Measurements from ENCODE around the gene POLR3A. TPM values are rescaled to one million over a fixed set of nuclear protein-coding genes. Genes with fewer than 3 reads are reported as not detected.

Gene POLR3A
- total RNA-seq, 2 donors from 2014 or later: 28.2 to 28.6 TPM

- Mint-ChIP-seq H3K4me1 (peaks cover 40% of the 10 kb centered on the region), H3K27me3 (ENCODE audit: insufficient read depth) (no peaks in the 10 kb centered on the region), H3K36me3 (ENCODE audit: low read depth) (peaks cover 78% of the 10 kb centered on the region), H3K9me3 (no peaks in the 10 kb centered on the region), H3K4me3 (no peak overlapping the region), H3K27ac (no peak overlapping the region)
- Histone ChIP-seq H3K27me3 (ENCODE audit: control insufficient read depth, insufficient read depth, low read length, poor library complexity, severe bottlenecking) (no peaks in the 10 kb centered on the region), H3K36me3 (ENCODE audit: control insufficient read depth, insufficient read depth, low read length) (peaks cover 80% of the 10 kb centered on the region), H3K4me1 (ENCODE audit: control insufficient read depth, insufficient read depth, low read length) (peaks cover 23% of the 10 kb centered on the region), H3K27ac (ENCODE audit: low read depth, low read length) (no peak overlapping the region), H3K9me3 (ENCODE audit: control insufficient read depth, low read length) (no peaks in the 10 kb centered on the region), H3K9ac (ENCODE audit: extremely low read depth, low read length, poor library complexity, severe bottlenecking) (no peak overlapping the region), H3K4me3 (ENCODE audit: low read length) (no peak overlapping the region)
- 88% methylated on average over 3 of the region's 3 CpGs for WGBS, 2 experiments (ENCODE audit: insufficient coverage in 1 of 2, insufficient read length in 1 of 2)
- DNase-seq: no peak
- no peak for TF ChIP-seq CTCF (conservative IDR thresholded peaks at IDR 0.05)
These were observed 10.4 kb upstream of the POLR3A start for GRCh38 chr10:78039743-78040142.

GRCh38 chr10:78038791-78039547, 9.7 kb upstream of the POLR3A start:
- H3K4me1 ChIP-seq (ENCODE audit: control insufficient read depth, insufficient read depth, low read length): peaks cover 23% of the 10 kb centered on the region
- no peaks in the 10 kb centered on the region for H3K9me3 ChIP-seq (ENCODE audit: control insufficient read depth, low read length)
- no peak for TF ChIP-seq CTCF (conservative IDR thresholded peaks at IDR 0.05)
- H3K4me1 Mint-ChIP-seq: peaks cover 41% of the 10 kb centered on the region
- peaks cover 78% of the 10 kb centered on the region for H3K36me3 Mint-ChIP-seq (ENCODE audit: low read depth)
- peak overlapping the region; percentile 13 for H3K4me3 Mint-ChIP-seq
- no peaks in the 10 kb centered on the region for H3K27me3 Mint-ChIP-seq (ENCODE audit: insufficient read depth)
- WGBS, 2 experiments (ENCODE audit: insufficient coverage in 1 of 2, insufficient read length in 1 of 2): 94 to 100% methylated on average over 1 to 5 of the region's 5 CpGs
- H3K9ac ChIP-seq (ENCODE audit: extremely low read depth, low read length, poor library complexity, severe bottlenecking): no peak overlapping the region
- H3K27ac Mint-ChIP-seq: peak overlapping the region; percentile 56
- H3K27me3 ChIP-seq (ENCODE audit: control insufficient read depth, insufficient read depth, low read length, poor library complexity, severe bottlenecking): no peaks in the 10 kb centered on the region
- H3K27ac ChIP-seq (ENCODE audit: low read depth, low read length): no peak overlapping the region
- no peak for DNase-seq
- peak overlapping the region; percentile 25 for H3K4me3 ChIP-seq (ENCODE audit: low read length)
- no peaks in the 10 kb centered on the region for H3K9me3 Mint-ChIP-seq
- H3K36me3 ChIP-seq (ENCODE audit: control insufficient read depth, insufficient read depth, low read length): peaks cover 80% of the 10 kb centered on the region

GRCh38 chr10:78038105-78038504, 8.8 kb upstream of the POLR3A start:
- H3K27me3 Mint-ChIP-seq (ENCODE audit: insufficient read depth): no peaks in the 10 kb centered on the region
- H3K36me3 ChIP-seq (ENCODE audit: control insufficient read depth, insufficient read depth, low read length): peaks cover 80% of the 10 kb centered on the region

More at GRCh38 chr10:78038105-78038504, 8.8 kb upstream of the POLR3A start:
- H3K27ac Mint-ChIP-seq: no peak overlapping the region
- Histone ChIP-seq H3K27me3 (ENCODE audit: control insufficient read depth, insufficient read depth, low read length, poor library complexity, severe bottlenecking) (no peaks in the 10 kb centered on the region), H3K4me1 (ENCODE audit: control insufficient read depth, insufficient read depth, low read length) (peaks cover 23% of the 10 kb centered on the region), H3K9me3 (ENCODE audit: control insufficient read depth, low read length) (no peaks in the 10 kb centered on the region), H3K27ac (ENCODE audit: low read depth, low read length) (no peak overlapping the region), H3K9ac (ENCODE audit: extremely low read depth, low read length, poor library complexity, severe bottlenecking) (no peak overlapping the region), H3K4me3 (ENCODE audit: low read length) (peak overlapping the region; percentile 98)
- peaks cover 78% of the 10 kb centered on the region for H3K36me3 Mint-ChIP-seq (ENCODE audit: low read depth)
- 79 to 83% methylated on average over 1 to 2 of the region's 2 CpGs for WGBS, 2 experiments (ENCODE audit: insufficient coverage in 1 of 2, insufficient read length in 1 of 2)
- H3K4me1 Mint-ChIP-seq: peaks cover 41% of the 10 kb centered on the region
- peak overlapping the region; percentile 21 for H3K4me3 Mint-ChIP-seq
- no peaks in the 10 kb centered on the region for H3K9me3 Mint-ChIP-seq
- no peak for TF ChIP-seq CTCF (conservative IDR thresholded peaks at IDR 0.05)
- DNase-seq: no peak
